H1 (cell line): ENCODE data around the gene RPRD1A. TPM values are rescaled to one million over a fixed set of nuclear protein-coding genes. Genes with fewer than 3 reads are reported as not detected.

Experiments
- CTCF ChIA-PET: fragments of 300-600 bp; sonication (Branson Sonifier 250); formaldehyde crosslinking; loops from one replicate; lab custom pipeline; 2021; ENCODE audit not compliant: partially characterized antibody; lab: Charles Lee
- POLR2A ChIA-PET: fragments of 300-600 bp; sonication (Branson Sonifier 250); formaldehyde crosslinking; loops from one replicate; lab custom pipeline; 2021; ENCODE audit warnings: inconsistent platforms; ENCODE audit not compliant: partially characterized antibody; lab: Charles Lee
- DNase-seq, 2 experiments: peaks; one replicate each; pipeline versions ENCODE4 v3.0.0 to v3.0.0-alpha.2; 2010 to 2022; ENCODE audit warnings: low spot score in 2 of 2, low read depth in 1 of 2, mixed read lengths in 1 of 2
- FAIRE-seq: peaks from 2 replicates; lab custom pipeline; 2011; peaks lifted over from hg19 to GRCh38; lab: Jason Lieb, UNC
- H2AFZ ChIP-seq: 2 replicates; pipeline ENCODE4 v1.8.1; 2012; ENCODE audit warnings: low read length, inconsistent platforms
- H2AK5ac ChIP-seq: 2 replicates; pipeline ENCODE4 v1.6.1; 2013; ENCODE audit warnings: low read depth, low read length
- H2BK120ac ChIP-seq: replicated peaks from 2 replicates; pipeline ENCODE3; 2013; ENCODE audit warnings: low read depth, low read length, inconsistent platforms
- H2BK12ac ChIP-seq: 2 replicates; pipeline ENCODE4 v1.6.1; 2013; ENCODE audit warnings: low read depth, low read length
- H2BK15ac ChIP-seq: 2 replicates; pipeline ENCODE4 v1.6.1; 2013; ENCODE audit warnings: low read length
- H2BK20ac ChIP-seq: 2 replicates; pipeline ENCODE4 v1.6.1; 2013; ENCODE audit warnings: low read length
- H2BK5ac ChIP-seq: 2 replicates; pipeline ENCODE4 v1.6.1; 2013; ENCODE audit warnings: low read depth, low read length
- H3K14ac ChIP-seq: 2 replicates; pipeline ENCODE4 v1.6.1; 2013; ENCODE audit warnings: inconsistent platforms; ENCODE audit not compliant: insufficient read length
- H3K18ac ChIP-seq: 2 replicates; pipeline ENCODE4 v1.6.1; 2013; ENCODE audit warnings: low read length; ENCODE audit errors: extremely low read depth
- H3K23ac ChIP-seq: 2 replicates; pipeline ENCODE4 v1.6.1; 2013; ENCODE audit warnings: inconsistent platforms; ENCODE audit not compliant: insufficient read length
- H3K23me2 ChIP-seq: 2 replicates; pipeline ENCODE4 v1.6.1; 2013; ENCODE audit warnings: low read depth, low read length
- H3K27ac ChIP-seq: 2 replicates; pipeline ENCODE4 v1.6.1; 2011; ENCODE audit warnings: low read depth, low read length, inconsistent platforms
- H3K27me3 ChIP-seq, 4 experiments: replicated peaks in 1 of 4; 1 replicate in 1 of 4; 2 replicates in 3 of 4; pipeline versions ENCODE4 v1.6.1 to v1.8.1; 2011 to 2013; ENCODE audit warnings: low read length in 3 of 4, mild to moderate bottlenecking in 3 of 4, inconsistent platforms in 2 of 4, mixed read lengths in 2 of 4, moderate library complexity in 1 of 4; ENCODE audit not compliant: control insufficient read depth in 3 of 4, insufficient read depth in 3 of 4; ENCODE audit errors: extremely low read depth in 1 of 4
- H3K36me3 ChIP-seq, 4 experiments: 2 replicates each; pipeline versions ENCODE4 v1.6.1 to v1.8.1; 2011 to 2013; ENCODE audit warnings: mild to moderate bottlenecking in 4 of 4, low read length in 3 of 4, moderate library complexity in 2 of 4, control low read depth in 1 of 4, inconsistent platforms in 1 of 4; ENCODE audit not compliant: insufficient read depth in 4 of 4, control insufficient read depth in 2 of 4
- H3K4ac ChIP-seq: replicated peaks from 2 replicates; pipeline ENCODE3; 2013; ENCODE audit warnings: low read length, low read depth, mixed read lengths, inconsistent platforms; ENCODE audit not compliant: insufficient read length
- H3K4me1 ChIP-seq, 4 experiments: replicated peaks in 1 of 4; 1 replicate in 1 of 4; 2 replicates in 3 of 4; pipeline versions ENCODE4 v1.6.1 to v1.8.1; 2011 to 2013; ENCODE audit warnings: low read length in 3 of 4, inconsistent platforms in 2 of 4, mixed read lengths in 1 of 4; ENCODE audit not compliant: insufficient read depth in 4 of 4, control insufficient read depth in 3 of 4
- H3K4me2 ChIP-seq, 2 experiments: 2 replicates each; pipeline versions ENCODE4 v1.6.1 to v1.8.1; 2011 to 2013; ENCODE audit warnings: low read depth in 2 of 2, low read length in 2 of 2, control low read depth in 1 of 2, inconsistent platforms in 1 of 2, mild to moderate bottlenecking in 1 of 2; ENCODE audit not compliant: insufficient read depth in 1 of 2
- H3K4me3 ChIP-seq, 4 experiments: fragments of 200-600, 300-600 bp in 1 of 4; sonication (generic), shearing (Covaris generic), sonication (Bioruptor Twin) in 1 of 4; 2 replicates each; pipeline versions ENCODE4 v1.5.1 to v1.8.1; 2011 to 2016; ENCODE audit warnings: low read length in 4 of 4, low read depth in 3 of 4, control low read depth in 2 of 4, inconsistent platforms in 2 of 4, mild to moderate bottlenecking in 2 of 4, mixed read lengths in 1 of 4, moderate library complexity in 1 of 4; ENCODE audit not compliant: insufficient read depth in 2 of 4; ENCODE audit errors: extremely low read depth in 1 of 4
- H3K56ac ChIP-seq: replicated peaks from 2 replicates; pipeline ENCODE3; 2013; ENCODE audit warnings: low read depth, mild to moderate bottlenecking, mixed read lengths, low read length, inconsistent platforms; ENCODE audit not compliant: insufficient read length
- H3K79me1 ChIP-seq: 2 replicates; pipeline ENCODE4 v1.6.1; 2013; ENCODE audit warnings: low read depth, low read length, control low read depth
- H3K79me2 ChIP-seq, 2 experiments: 2 replicates each; pipeline versions ENCODE4 v1.6.1 to v1.8.1; 2012 to 2013; ENCODE audit warnings: low read length in 2 of 2, mild to moderate bottlenecking in 2 of 2, inconsistent platforms in 1 of 2; ENCODE audit not compliant: insufficient read depth in 2 of 2, control insufficient read depth in 1 of 2
- H3K9ac ChIP-seq, 4 experiments: replicated peaks in 1 of 4; 1 replicate in 1 of 4; 2 replicates in 3 of 4; pipeline versions ENCODE4 v1.6.1 to v1.8.1; 2011 to 2013; ENCODE audit warnings: low read depth in 3 of 4, low read length in 3 of 4, control low read depth in 2 of 4, mild to moderate bottlenecking in 2 of 4, moderate library complexity in 2 of 4, inconsistent platforms in 1 of 4; ENCODE audit errors: extremely low read depth in 1 of 4
- H3K9me3 ChIP-seq, 2 experiments: 2 replicates each; pipeline versions ENCODE4 v1.6.1 to v1.8.1; 2012 to 2013; ENCODE audit warnings: mild to moderate bottlenecking in 2 of 2, moderate library complexity in 2 of 2, control low read depth in 1 of 2, inconsistent platforms in 1 of 2, low read depth in 1 of 2, low read length in 1 of 2, mixed read lengths in 1 of 2; ENCODE audit not compliant: insufficient read depth in 2 of 2
- H4K20me1 ChIP-seq, 2 experiments: replicated peaks in 1 of 2; 2 replicates each; pipeline versions ENCODE3 to v1.8.1; 2011 to 2013; ENCODE audit warnings: inconsistent platforms in 2 of 2, low read length in 2 of 2, mild to moderate bottlenecking in 1 of 2; ENCODE audit not compliant: insufficient read depth in 2 of 2, control insufficient read depth in 1 of 2
- H4K5ac ChIP-seq: 2 replicates; pipeline ENCODE4 v1.6.1; 2013; ENCODE audit warnings: low read length, low read depth, mixed read lengths, inconsistent platforms; ENCODE audit not compliant: insufficient read length
- H4K8ac ChIP-seq: 2 replicates; pipeline ENCODE4 v1.8.0; 2013; ENCODE audit warnings: mild to moderate bottlenecking, moderate library complexity, low read length, inconsistent platforms; ENCODE audit not compliant: insufficient read depth; ENCODE audit errors: extremely low read depth
- H4K91ac ChIP-seq: replicated peaks from 2 replicates; pipeline ENCODE3; 2013; ENCODE audit warnings: low read length, mixed read lengths, inconsistent platforms; ENCODE audit not compliant: insufficient read length
- CEBPB ChIP-seq: IDR thresholded peaks from 2 replicates; pipeline ENCODE4 v1.6.1; 2012; ENCODE audit warnings: low read depth, low read length
- EGR1 ChIP-seq: IDR thresholded peaks from 2 replicates; pipeline ENCODE4 v1.6.1; 2011; ENCODE audit warnings: low read depth, low read length, borderline replicate concordance
- RAD21 ChIP-seq, 2 experiments: IDR thresholded peaks in 1 of 2; conservative IDR thresholded peaks in 1 of 2; 2 replicates each; pipeline ENCODE4 v1.6.1; 2011; ENCODE audit warnings: low read depth in 2 of 2, low read length in 2 of 2, improper control_type of control experiment in 1 of 2, inconsistent platforms in 1 of 2, mild to moderate bottlenecking in 1 of 2, moderate library complexity in 1 of 2
- SIN3A ChIP-seq, 2 experiments: IDR thresholded peaks in 1 of 2; conservative IDR thresholded peaks in 1 of 2; 2 replicates each; pipeline ENCODE4 v1.6.1; 2011 to 2012; ENCODE audit warnings: low read length in 2 of 2, improper control_type of control experiment in 1 of 2, low read depth in 1 of 2, mild to moderate bottlenecking in 1 of 2
- SP4 ChIP-seq: IDR thresholded peaks from 2 replicates; pipeline ENCODE4 v1.6.1; 2012; ENCODE audit warnings: low read length, inconsistent platforms
- SRF ChIP-seq: IDR thresholded peaks from 2 replicates; pipeline ENCODE4 v1.6.1; 2011; ENCODE audit warnings: mild to moderate bottlenecking, low read depth, low read length, moderate library complexity
- TEAD4 ChIP-seq: IDR thresholded peaks from 2 replicates; pipeline ENCODE4 v1.6.1; 2012; ENCODE audit warnings: low read depth, low read length, inconsistent platforms, mixed read lengths
- YY1 ChIP-seq: IDR thresholded peaks from 2 replicates; pipeline ENCODE4 v1.6.1; 2011; ENCODE audit warnings: low read depth, mild to moderate bottlenecking, low read length
- polyA plus RNA-seq, 7 experiments: library from polyadenylated mRNA; depleted of rRNA in 3 of 7; stranded (reverse) in 5 of 7; unstranded in 2 of 7; fragments of >200 nt in 5 of 7; fragments of 200-250 nt in 2 of 7; gene quantifications; 1 replicate in 5 of 7; 2 replicates in 1 of 7; 4 replicates in 1 of 7; pipeline versions ENCODE4 v1.2.1 to v1.2.3, GENCODE V29; 2011 to 2013; ENCODE audit warnings: missing spikeins in 2 of 7, mixed read lengths in 2 of 7
- total RNA-seq: library from RNA; stranded (reverse); fragmentation: NEBNext Ultra II Directional; extraction: Animal tissue kit (Norgen Biotek cat#: 25700); gene quantifications from 2 replicates; pipeline ENCODE4 v1.2.1, GENCODE V29; 2021

The RPRD1A gene
- total and polyA plus RNA-seq, 2 of the 8 experiments (the other 6 are each of a cell fraction or from before 2014, with no cell fraction given), result 40.5 to 106 TPM

GRCh38 chr18:36112302-36112701, 44.9 kb upstream of the RPRD1A start:
- Histone ChIP-seq H3K4me1 (no peaks in the 10 kb centered on the region), H2BK120ac (no peak overlapping the region)
- POLR2A ChIA-PET, result interaction anchor here (1.0 kb wide), 1 partner anchor 14 kb away, joined by 3 read pairs; no protein-coding TSS in a partner anchor

More at GRCh38 chr18:36112302-36112701, 44.9 kb upstream of the RPRD1A start:
- Histone ChIP-seq H2AFZ (no peak overlapping the region), H2BK15ac (no peak overlapping the region), H2BK20ac (no peak overlapping the region), H3K14ac (no peak overlapping the region), H3K4me3 (no peak overlapping the region), H2BK5ac (no peak overlapping the region), H4K8ac (no peak overlapping the region), H2AK5ac (no peak overlapping the region), H3K36me3 (peaks cover 12 to 58% (median 40%) of the 10 kb centered on the region in 4 experiments), H3K79me2 (no peaks in the 10 kb centered on the region), H2BK12ac (no peak overlapping the region), H3K9ac (no peak overlapping the region), H3K27ac (no peak overlapping the region), H3K4ac (no peak overlapping the region), H3K23me2 (no peaks in the 10 kb centered on the region), H3K18ac (no peak overlapping the region), H4K91ac (no peak overlapping the region), H3K27me3 (no peaks in the 10 kb centered on the region), H3K9me3 (no peaks in the 10 kb centered on the region), H3K79me1 (no peaks in the 10 kb centered on the region; the same call in 1 of the 2 replicates), H3K56ac (no peak overlapping the region), H3K23ac (no peak overlapping the region), H4K20me1 (no peaks in the 10 kb centered on the region), H4K5ac (no peak overlapping the region), H3K4me2 (no peak overlapping the region)
- TF ChIP-seq YY1 (no peak), SRF (no peak), RAD21 (IDR thresholded peaks at IDR 0.05 in 1 of 2, conservative IDR thresholded peaks at IDR 0.05 in 1 of 2; ENCODE audit: low read depth in 2 of 2, low read length in 2 of 2) (no peak), TEAD4 (no peak), EGR1 (no peak), SIN3A (conservative IDR thresholded peaks at IDR 0.05 in 1 of 2, IDR thresholded peaks at IDR 0.05 in 1 of 2; ENCODE audit: low read depth in 1 of 2, low read length in 2 of 2) (no peak), CEBPB (no peak), SP4 (no peak)
- FAIRE-seq, result no peak
- no peak for DNase-seq
- CTCF ChIA-PET, result interaction anchor here (0.6 to 1.4 kb wide), 3 partner anchors 13 to 96 kb away, joined by 3 to 6 read pairs (median 3); no protein-coding TSS in a partner anchor
